ENCODE results near the gene BANP.
"Not testable (repeated sequence)": the region's sequence is repeated elsewhere in the genome, so short reads cannot be mapped to it uniquely, and the experiment has no call there.

BANP gene

DNA sequence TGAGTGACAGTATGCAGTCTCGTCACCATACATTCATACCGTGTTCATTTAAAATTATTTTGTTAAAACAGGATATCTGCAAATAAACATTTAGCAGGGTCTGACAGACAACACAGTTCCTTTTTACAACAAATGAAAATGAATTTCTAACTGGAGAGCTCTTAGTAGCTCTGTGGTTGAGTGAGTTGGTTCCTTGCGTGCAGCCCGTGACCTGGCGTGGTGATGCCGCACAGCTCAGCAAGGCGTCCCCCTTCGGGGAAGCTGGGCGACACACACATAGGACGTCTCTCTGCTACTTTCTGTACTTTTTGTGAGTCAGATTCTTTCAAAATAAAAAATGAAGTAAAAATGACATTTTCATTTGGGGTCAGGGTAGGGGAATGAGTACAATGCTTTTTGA is 86.1 kb downstream of the BANP start:
- H3K9me3 ChIP-seq (ENCODE audit: severe bottlenecking); H3K27me3 ChIP-seq (ENCODE audit: insufficient read depth, low read depth, severe bottlenecking); H3K36me3 ChIP-seq; DNase-seq; H3K4me3 ChIP-seq (ENCODE audit: low read depth, low read length); H3K27ac ChIP-seq: not testable (repeated sequence)

- not testable (repeated sequence) for H3K9me3 ChIP-seq (ENCODE audit: severe bottlenecking); H3K27me3 ChIP-seq (ENCODE audit: insufficient read depth, low read depth, severe bottlenecking); DNase-seq; H3K4me3 ChIP-seq (ENCODE audit: low read depth, low read length); H3K27ac ChIP-seq; H3K36me3 ChIP-seq
Measured at GRCh38 chr16:88037876-88038525, 86.8 kb downstream of the BANP start.

GRCh38 chr16:88038526-88038908 is 87.3 kb downstream of the BANP start:
- H3K9me3 ChIP-seq (ENCODE audit: severe bottlenecking); H3K36me3 ChIP-seq; H3K27me3 ChIP-seq (ENCODE audit: insufficient read depth, low read depth, severe bottlenecking); H3K27ac ChIP-seq; DNase-seq; H3K4me3 ChIP-seq (ENCODE audit: low read depth, low read length): not testable (repeated sequence)

GRCh38 chr16:88039591-88039990 is 88.4 kb downstream of the BANP start:
- no peak overlapping the region for H3K27ac ChIP-seq
- TF ChIP-seq, protein P1, sequence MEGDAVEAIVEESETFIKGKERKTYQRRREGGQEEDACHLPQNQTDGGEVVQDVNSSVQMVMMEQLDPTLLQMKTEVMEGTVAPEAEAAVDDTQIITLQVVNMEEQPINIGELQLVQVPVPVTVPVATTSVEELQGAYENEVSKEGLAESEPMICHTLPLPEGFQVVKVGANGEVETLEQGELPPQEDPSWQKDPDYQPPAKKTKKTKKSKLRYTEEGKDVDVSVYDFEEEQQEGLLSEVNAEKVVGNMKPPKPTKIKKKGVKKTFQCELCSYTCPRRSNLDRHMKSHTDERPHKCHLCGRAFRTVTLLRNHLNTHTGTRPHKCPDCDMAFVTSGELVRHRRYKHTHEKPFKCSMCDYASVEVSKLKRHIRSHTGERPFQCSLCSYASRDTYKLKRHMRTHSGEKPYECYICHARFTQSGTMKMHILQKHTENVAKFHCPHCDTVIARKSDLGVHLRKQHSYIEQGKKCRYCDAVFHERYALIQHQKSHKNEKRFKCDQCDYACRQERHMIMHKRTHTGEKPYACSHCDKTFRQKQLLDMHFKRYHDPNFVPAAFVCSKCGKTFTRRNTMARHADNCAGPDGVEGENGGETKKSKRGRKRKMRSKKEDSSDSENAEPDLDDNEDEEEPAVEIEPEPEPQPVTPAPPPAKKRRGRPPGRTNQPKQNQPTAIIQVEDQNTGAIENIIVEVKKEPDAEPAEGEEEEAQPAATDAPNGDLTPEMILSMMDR (IDR thresholded peaks at IDR 0.05; ENCODE audit: low read depth, low read length): no peak
- H3K36me3 ChIP-seq: no peaks in the 10 kb centered on the region
- H3K9me3 ChIP-seq (ENCODE audit: severe bottlenecking): no peaks in the 10 kb centered on the region
- no peak overlapping the region for H3K4me3 ChIP-seq (ENCODE audit: low read depth, low read length)
- no peaks in the 10 kb centered on the region for H3K27me3 ChIP-seq (ENCODE audit: insufficient read depth, low read depth, severe bottlenecking)
- no peak for DNase-seq

DNA sequence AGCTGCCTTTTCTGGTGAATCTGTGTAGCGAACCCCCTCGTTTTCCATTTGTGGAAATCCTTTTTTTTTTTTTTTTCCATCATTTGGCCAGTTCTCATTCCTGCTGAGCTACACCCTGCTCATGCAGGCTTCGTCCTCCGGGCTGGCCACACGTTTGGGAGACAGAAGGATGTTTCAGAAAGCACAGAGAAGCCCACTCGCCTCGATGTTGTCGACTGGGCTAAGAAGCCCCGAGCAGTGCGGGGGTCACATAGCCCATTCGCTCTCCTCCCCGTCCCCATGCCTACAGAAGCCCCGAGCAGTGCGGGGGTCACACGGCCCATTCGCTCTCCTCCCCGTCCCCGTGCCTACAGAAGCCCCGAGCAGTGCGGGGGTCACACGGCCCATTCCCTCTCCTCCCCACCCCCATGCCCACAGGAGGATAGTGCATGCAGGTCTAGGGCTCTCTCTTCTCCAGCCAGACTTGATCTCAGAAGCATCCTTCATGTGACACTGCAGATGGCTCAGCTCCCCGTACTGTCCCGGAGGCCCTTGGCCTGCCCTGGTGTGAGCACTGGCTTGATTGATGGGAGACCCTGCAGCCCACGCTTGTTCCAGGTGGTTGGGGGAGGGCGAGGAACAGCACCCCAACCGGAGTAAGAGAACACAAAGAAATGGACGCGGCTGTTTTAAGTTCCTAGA is 89.1 kb downstream of the BANP start:
- H3K9me3 ChIP-seq (ENCODE audit: severe bottlenecking); H3K4me3 ChIP-seq (ENCODE audit: low read depth, low read length); H3K27ac ChIP-seq: not testable (repeated sequence)

GRCh38 chr16:88040877-88041244 is 89.6 kb downstream of the BANP start:
- DNase-seq; H3K27ac ChIP-seq; H3K27me3 ChIP-seq (ENCODE audit: insufficient read depth, low read depth, severe bottlenecking): not testable (repeated sequence)

More for the DNA sequence above, 89.1 kb downstream of the BANP start:
- not testable (repeated sequence) for DNase-seq; H3K27me3 ChIP-seq (ENCODE audit: insufficient read depth, low read depth, severe bottlenecking); H3K36me3 ChIP-seq

DNA sequence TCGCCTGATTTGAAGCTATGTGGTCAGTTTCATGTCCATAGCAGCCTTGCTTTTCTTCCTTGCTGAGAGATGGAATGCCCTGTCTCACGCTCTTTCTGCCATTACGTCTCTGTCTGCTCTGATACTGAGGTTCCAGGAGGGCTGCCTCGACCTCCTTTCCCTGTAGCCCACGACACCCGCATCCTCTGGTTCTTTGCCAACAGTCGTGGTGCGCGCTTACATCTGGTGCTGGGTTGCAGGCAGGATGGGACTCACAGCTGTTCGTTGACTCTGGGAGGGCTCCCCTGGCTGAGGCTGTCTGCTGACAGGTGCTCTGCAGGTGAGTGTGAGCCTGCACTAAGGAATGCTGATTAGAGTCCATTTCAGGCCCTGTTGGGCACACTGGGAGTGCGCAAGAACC is 90.3 kb downstream of the BANP start:
- not testable (repeated sequence) for H3K27ac ChIP-seq; DNase-seq; H3K4me3 ChIP-seq (ENCODE audit: low read depth, low read length); H3K36me3 ChIP-seq; H3K9me3 ChIP-seq (ENCODE audit: severe bottlenecking); H3K27me3 ChIP-seq (ENCODE audit: insufficient read depth, low read depth, severe bottlenecking)

More at GRCh38 chr16:88040877-88041244, 89.6 kb downstream of the BANP start:
- H3K36me3 ChIP-seq; H3K9me3 ChIP-seq (ENCODE audit: severe bottlenecking); H3K4me3 ChIP-seq (ENCODE audit: low read depth, low read length): not testable (repeated sequence)

DNA sequence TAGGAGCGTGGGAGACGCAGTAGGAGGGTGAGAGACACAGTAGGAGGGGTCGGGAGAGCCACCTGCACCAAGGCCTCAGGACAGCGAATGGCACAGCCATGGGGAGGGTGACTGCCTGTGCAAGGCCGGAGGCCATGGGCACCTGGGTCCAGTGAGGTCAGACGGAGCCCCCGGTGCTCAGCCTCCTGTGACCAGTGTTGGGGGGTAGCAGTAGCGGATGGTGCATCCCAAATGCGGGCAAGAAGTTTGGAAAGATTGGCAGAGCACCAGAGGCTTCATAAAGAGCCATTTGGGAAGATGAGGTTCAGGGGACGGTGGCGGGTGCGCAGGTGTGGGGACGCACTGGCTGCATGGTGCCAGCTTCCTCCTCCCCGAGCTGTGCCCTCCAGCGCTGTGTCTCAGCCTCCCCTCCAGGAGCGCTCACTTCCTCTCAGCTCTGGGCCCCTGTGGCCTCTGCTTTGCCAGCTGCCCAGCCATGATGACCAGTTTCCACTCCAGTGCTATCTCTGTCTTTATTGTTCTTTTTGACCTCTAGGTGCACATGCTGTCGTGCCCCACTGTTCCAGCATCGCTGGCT is 90.8 kb downstream of the BANP start:
- H3K36me3 ChIP-seq; H3K27me3 ChIP-seq (ENCODE audit: insufficient read depth, low read depth, severe bottlenecking); H3K9me3 ChIP-seq (ENCODE audit: severe bottlenecking); H3K27ac ChIP-seq; DNase-seq; H3K4me3 ChIP-seq (ENCODE audit: low read depth, low read length): not testable (repeated sequence)

DNA sequence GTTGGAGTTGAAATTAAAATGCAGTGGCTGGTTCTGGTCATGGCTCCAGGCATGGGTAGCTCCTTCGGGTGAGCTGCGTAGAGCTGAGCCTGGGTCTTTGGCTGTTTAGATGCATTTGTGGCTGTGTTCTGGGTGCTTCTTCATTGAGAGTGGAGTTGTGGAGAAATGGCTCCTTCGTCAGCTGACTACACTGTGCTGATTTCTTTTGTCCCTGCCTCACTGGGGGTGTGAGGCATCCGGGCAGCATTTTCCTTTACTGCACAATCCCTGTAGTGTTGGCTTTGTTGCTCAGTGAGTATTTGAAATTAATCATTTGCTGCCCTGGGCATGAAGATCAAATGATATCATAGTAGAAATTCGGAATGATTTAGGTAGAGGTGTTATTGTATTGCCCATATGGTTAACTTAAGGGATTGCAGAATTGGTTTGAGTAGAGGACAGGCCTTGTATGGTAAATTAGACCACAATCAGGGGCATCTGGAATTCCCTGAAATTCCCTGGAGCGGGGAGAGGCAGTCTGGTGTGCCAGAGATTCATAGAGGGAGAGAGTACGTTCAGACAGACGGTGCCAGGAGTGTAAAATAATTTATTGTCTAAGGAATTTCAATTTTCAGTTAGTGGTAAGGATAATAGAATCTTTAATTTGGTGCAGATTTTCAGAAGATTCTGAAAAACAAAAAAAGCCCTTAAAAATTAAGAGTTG is 92.1 kb downstream of the BANP start:
- not testable (repeated sequence) for DNase-seq; H3K36me3 ChIP-seq; H3K4me3 ChIP-seq (ENCODE audit: low read depth, low read length); H3K9me3 ChIP-seq (ENCODE audit: severe bottlenecking); H3K27me3 ChIP-seq (ENCODE audit: insufficient read depth, low read depth, severe bottlenecking); H3K27ac ChIP-seq

DNA sequence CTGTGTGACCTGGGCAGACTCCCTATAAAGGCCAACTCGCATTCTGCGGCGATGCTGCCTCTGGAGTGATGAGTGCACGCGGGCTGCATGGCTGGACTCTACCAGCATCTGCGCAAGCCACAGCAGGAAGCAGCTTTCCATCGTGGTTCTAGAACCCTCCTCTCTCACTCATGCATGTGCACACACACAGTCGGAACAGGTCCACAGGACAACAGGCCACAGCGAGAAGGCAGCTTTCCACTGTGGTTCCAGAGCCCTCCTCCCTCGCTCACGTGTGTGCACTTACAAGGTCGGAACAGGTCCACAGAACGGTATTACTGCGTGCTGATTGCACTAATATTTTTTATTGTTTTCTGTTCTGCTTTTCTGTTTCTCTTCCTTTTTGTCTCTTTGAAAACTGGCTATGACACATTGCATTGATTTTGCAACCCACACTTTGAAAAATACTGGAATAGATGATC is 92.9 kb downstream of the BANP start:
- not testable (repeated sequence) for H3K27ac ChIP-seq; H3K27me3 ChIP-seq (ENCODE audit: insufficient read depth, low read depth, severe bottlenecking); H3K4me3 ChIP-seq (ENCODE audit: low read depth, low read length); H3K36me3 ChIP-seq; DNase-seq; H3K9me3 ChIP-seq (ENCODE audit: severe bottlenecking)

GRCh38 chr16:88045361-88045760 is 94.1 kb downstream of the BANP start:
- H3K9me3 ChIP-seq (ENCODE audit: severe bottlenecking); H3K27ac ChIP-seq; H3K36me3 ChIP-seq; H3K4me3 ChIP-seq (ENCODE audit: low read depth, low read length); H3K27me3 ChIP-seq (ENCODE audit: insufficient read depth, low read depth, severe bottlenecking); DNase-seq: not testable (repeated sequence)
